DND-41 (cell line): ENCODE data around the gene EIPR1.

Experiments used
- CTCF ChIP-seq: IDR thresholded peaks from 2 replicates; pipeline ENCODE4 v1.5.1; 2012; ENCODE audit warnings: borderline replicate concordance, low read length, moderate library complexity, mild to moderate bottlenecking; ENCODE audit not compliant: poor library complexity, severe bottlenecking; ENCODE audit errors: extremely low read depth
- EZH2 ChIP-seq: IDR thresholded peaks from 3 replicates; pipeline ENCODE4 v1.6.1; 2012; ENCODE audit warnings: borderline replicate concordance, low read depth, mild to moderate bottlenecking, moderate library complexity, low read length, inconsistent platforms; ENCODE audit not compliant: severe bottlenecking

- no peak for TF ChIP-seq CTCF
- no peak for TF ChIP-seq EZH2
These were observed 235.4 kb downstream of the EIPR1 start for GRCh38 chr2:3142210-3142609.
